ENCODE data around the gene STX11. TPM values are rescaled to one million over a fixed set of nuclear protein-coding genes. Genes with fewer than 3 reads are reported as not detected.
A peak's percentile ranks its signal among the peaks of the same experiment; 100 is the strongest.

The STX11 gene
- total RNA-seq, 4 donors from 2014 or later: 1.8 to 3.0 (median 2.3) TPM; not detected in 1

DNA sequence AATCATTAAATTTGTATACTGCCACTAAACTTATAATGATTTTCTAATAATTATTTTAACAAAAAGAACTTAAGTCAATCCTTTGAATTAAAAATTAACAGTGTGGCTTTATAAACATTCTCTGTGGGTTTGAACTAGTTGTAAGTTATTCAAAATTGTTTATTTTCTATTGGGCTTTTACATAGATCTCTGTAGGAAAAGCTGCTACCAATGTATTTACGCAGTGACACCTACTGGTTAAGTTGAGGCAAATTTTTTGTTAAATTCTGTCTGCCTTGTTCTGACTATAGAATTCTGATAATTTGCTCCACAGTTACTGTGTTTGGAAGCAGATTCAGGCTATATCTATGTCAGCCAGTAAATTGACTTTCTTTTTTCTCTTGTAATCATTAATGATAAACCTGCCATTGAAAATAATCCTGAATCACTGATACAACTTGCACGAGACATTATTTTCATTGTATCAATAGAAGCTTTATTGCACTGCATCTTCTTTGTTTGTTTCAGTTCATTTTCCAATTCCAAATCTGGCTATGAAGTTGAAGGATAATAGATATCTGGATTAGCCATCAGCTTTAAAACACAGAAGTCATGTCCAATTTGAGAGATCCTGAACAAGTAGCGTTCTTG lies 68.9 kb downstream of the STX11 start:
- Histone ChIP-seq H3K9me3 (no peaks in the 10 kb centered on the region), H3K4me3 (no peak overlapping the region), H3K27me3 (no peaks in the 10 kb centered on the region), H3K36me3 (no peaks in the 10 kb centered on the region), H3K4me1 (peaks cover 6 to 21% (median 13%) of the 10 kb centered on the region in 4 donors), H3K27ac (no peak overlapping the region)
- no peak for DNase-seq
- 61 to 62% methylated on average over 3 of the region's 3 CpGs for WGBS, 2 donors (ENCODE audit: low coverage in 1 of 2)
- in situ Hi-C loops (cut with MboI; ENCODE audit: low pct_ligation_motif_present in 1 of 4, low pct_unique_long_range_greater_than_20kb in 1 of 4, low sequenced_read_pairs in 3 of 4): loop anchor here in 3 of 4 donors (5.0 to 10.0 kb wide), 3 partner anchors 66 to 117 kb away; partner anchors contain the start of gene UTRN (in 1 of the 3)
- intact Hi-C loops (cut with DNase I; ENCODE audit: low total_unique reads): loop anchor here (5.0 to 10.0 kb wide), 3 partner anchors 66 to 122 kb away; partner anchors contain the start of genes SF3B5, STX11 and UTRN
- TF ChIP-seq, protein P1, sequence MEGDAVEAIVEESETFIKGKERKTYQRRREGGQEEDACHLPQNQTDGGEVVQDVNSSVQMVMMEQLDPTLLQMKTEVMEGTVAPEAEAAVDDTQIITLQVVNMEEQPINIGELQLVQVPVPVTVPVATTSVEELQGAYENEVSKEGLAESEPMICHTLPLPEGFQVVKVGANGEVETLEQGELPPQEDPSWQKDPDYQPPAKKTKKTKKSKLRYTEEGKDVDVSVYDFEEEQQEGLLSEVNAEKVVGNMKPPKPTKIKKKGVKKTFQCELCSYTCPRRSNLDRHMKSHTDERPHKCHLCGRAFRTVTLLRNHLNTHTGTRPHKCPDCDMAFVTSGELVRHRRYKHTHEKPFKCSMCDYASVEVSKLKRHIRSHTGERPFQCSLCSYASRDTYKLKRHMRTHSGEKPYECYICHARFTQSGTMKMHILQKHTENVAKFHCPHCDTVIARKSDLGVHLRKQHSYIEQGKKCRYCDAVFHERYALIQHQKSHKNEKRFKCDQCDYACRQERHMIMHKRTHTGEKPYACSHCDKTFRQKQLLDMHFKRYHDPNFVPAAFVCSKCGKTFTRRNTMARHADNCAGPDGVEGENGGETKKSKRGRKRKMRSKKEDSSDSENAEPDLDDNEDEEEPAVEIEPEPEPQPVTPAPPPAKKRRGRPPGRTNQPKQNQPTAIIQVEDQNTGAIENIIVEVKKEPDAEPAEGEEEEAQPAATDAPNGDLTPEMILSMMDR (IDR thresholded peaks at IDR 0.05): peak; percentile 45 to 58 (median 52)
- no peak for TF ChIP-seq POLR2A (IDR thresholded peaks at IDR 0.05)

DNA sequence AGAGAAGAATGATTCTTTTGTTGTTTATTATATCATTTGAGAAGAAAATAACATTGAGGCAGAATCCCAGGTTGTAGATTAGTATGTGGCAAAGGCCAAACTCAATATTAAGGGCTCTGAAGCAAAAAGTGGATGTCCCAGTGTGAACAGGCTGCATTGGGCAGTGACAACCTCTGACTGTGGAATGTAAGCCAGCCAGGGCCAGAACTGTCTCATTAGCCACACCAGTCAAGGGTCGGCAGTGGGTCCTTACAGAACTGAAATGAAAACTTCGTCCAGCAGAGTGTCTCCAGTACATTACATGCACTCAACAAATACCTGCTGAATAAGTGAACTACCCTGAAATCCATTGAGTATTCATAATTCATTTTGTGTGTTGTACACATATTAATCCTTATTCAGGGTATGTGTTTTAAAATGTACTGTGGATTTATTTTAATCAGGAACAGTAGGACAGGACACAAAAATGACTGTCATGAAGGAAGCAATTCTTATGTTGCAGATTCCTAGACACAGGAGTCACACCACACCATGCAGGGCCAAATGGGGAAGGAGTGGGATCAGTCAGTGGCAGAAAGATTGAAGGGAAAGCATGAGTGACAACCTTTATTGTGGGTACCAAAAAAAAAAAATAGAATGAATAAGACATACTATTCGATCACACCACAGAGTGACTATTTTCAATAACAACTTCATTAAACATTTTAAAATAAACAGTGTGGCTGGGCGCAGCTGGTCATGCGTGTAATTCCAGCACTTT lies 69.9 kb downstream of the STX11 start:
- intact Hi-C loops (cut with DNase I; ENCODE audit: low total_unique reads) (no loop called here), in situ Hi-C loops (cut with MboI; ENCODE audit: low pct_ligation_motif_present in 1 of 4, low pct_unique_long_range_greater_than_20kb in 1 of 4, low sequenced_read_pairs in 3 of 4) (loop anchor here in 2 of 4 donors (10.0 kb wide), 1 partner anchor 115 kb away; no protein-coding TSS in a partner anchor)
- no peak for TF ChIP-seq EP300 (IDR thresholded peaks at IDR 0.05; ENCODE audit: low read depth)
- TF ChIP-seq POLR2A (IDR thresholded peaks at IDR 0.05): no peak
- no peak for TF ChIP-seq POLR2AphosphoS5 (IDR thresholded peaks at IDR 0.05)
- TF ChIP-seq, protein P1 (IDR thresholded peaks at IDR 0.05): no peak
- no peak for DNase-seq
- H3K36me3 ChIP-seq: no peaks in the 10 kb centered on the region
- 88 to 89% methylated on average over 3 to 5 of the region's 5 CpGs for WGBS, 2 donors (ENCODE audit: low coverage in 1 of 2)
- no peaks in the 10 kb centered on the region for H3K9me3 ChIP-seq
- no peaks in the 10 kb centered on the region for H3K27me3 ChIP-seq
- H3K27ac ChIP-seq: no peak overlapping the region
- H3K4me1 ChIP-seq: peaks cover 2 to 15% (median 9%) of the 10 kb centered on the region in 4 donors
- no peak overlapping the region for H3K4me3 ChIP-seq

GRCh38 chr6:144223686-144224085 lies 73.4 kb downstream of the STX11 start:
- Histone ChIP-seq H3K9me3 (no peaks in the 10 kb centered on the region), H3K4me3 (no peak overlapping the region), H3K4me1 (no peaks in the 10 kb centered on the region), H3K36me3 (no peaks in the 10 kb centered on the region), H3K27ac (no peak overlapping the region), H3K27me3 (no peaks in the 10 kb centered on the region)
- TF ChIP-seq EP300 (IDR thresholded peaks at IDR 0.05; ENCODE audit: low read depth) (no peak), POLR2AphosphoS5 (IDR thresholded peaks at IDR 0.05) (no peak), POLR2A (IDR thresholded peaks at IDR 0.05) (no peak)
- TF ChIP-seq, protein P1 (IDR thresholded peaks at IDR 0.05): no peak
- 93 to 95% methylated on average over 2 of the region's 2 CpGs for WGBS, 2 donors (ENCODE audit: low coverage in 1 of 2)
- DNase-seq: no peak
- in situ Hi-C loops (cut with MboI; ENCODE audit: low pct_ligation_motif_present in 1 of 4, low pct_unique_long_range_greater_than_20kb in 1 of 4, low sequenced_read_pairs in 3 of 4): loop anchor here in 2 of 4 donors (10.0 kb wide), 1 partner anchor 119 kb away; no protein-coding TSS in a partner anchor
- intact Hi-C loops (cut with DNase I; ENCODE audit: low total_unique reads): no loop called here

DNA sequence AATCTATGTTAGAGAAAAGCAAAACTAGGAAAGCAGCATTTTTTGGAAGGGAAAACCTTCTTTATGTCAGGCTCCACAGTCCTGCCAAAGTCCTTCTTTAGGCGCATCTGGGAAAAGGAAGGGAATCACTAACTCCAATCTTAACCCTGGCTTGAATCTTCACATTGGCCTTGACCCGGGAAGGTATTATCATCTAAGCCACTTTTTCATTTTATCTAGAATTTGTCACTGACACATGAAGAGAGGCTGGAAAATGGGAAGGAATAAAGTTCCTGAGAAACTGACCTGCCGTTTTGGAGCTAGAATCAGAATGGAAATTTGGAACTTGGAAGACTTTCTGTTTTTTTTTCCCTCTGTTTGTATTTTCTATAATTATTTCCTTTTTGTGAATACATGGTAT lies 81.4 kb downstream of the STX11 start:
- H3K4me3 ChIP-seq: no peak overlapping the region
- H3K9me3 ChIP-seq: no peaks in the 10 kb centered on the region
- WGBS, 2 donors (ENCODE audit: low coverage in 1 of 2): 77 to 83% methylated on average over 2 to 3 of the region's 3 CpGs
- in situ Hi-C loops (cut with MboI; ENCODE audit: low pct_ligation_motif_present in 1 of 4, low pct_unique_long_range_greater_than_20kb in 1 of 4, low sequenced_read_pairs in 3 of 4): no loop called here
- no peaks in the 10 kb centered on the region for H3K36me3 ChIP-seq
- no peak for DNase-seq
- no peaks in the 10 kb centered on the region for H3K27me3 ChIP-seq
- TF ChIP-seq POLR2AphosphoS5 (IDR thresholded peaks at IDR 0.05): no peak
- TF ChIP-seq, protein P1 (IDR thresholded peaks at IDR 0.05): no peak
- intact Hi-C loops (cut with DNase I; ENCODE audit: low total_unique reads): no loop called here
- no peaks in the 10 kb centered on the region for H3K4me1 ChIP-seq
- no peak overlapping the region for H3K27ac ChIP-seq
